ENCODE data around the gene PMF1. TPM values are rescaled to one million over a fixed set of nuclear protein-coding genes. Genes with fewer than 3 reads are reported as not detected.

PMF1 gene
- total and polyA plus RNA-seq, 8 donors: 15.8 to 79.7 (median 23.6) TPM

Other genes with a start within 250 kb of the PMF1 start
- 10 to 100 TPM; 10.3 to 39.0 (median 23.8) TPM for gene ARHGEF2, start 234.5 kb upstream of the PMF1 start, total RNA-seq
- 10 to 100 TPM; 17.8 to 20.2 TPM for gene ARHGEF2, start 234.5 kb upstream of the PMF1 start, polyA plus RNA-seq
- 100 to 1,000 TPM; 160 to 236 (median 202) TPM for gene SSR2, start 192.1 kb upstream of the PMF1 start, total RNA-seq
- 100 to 1,000 TPM; 180 to 243 TPM for gene SSR2, start 192.1 kb upstream of the PMF1 start, polyA plus RNA-seq
- 10 to 100 TPM; 14.1 to 28.2 (median 16.9) TPM for gene UBQLN4, start 159.2 kb upstream of the PMF1 start, total RNA-seq
- 10 to 100 TPM; 18.6 to 24.4 TPM for gene UBQLN4, start 159.2 kb upstream of the PMF1 start, polyA plus RNA-seq
- 10 to 100 TPM; 31.7 to 40.1 (median 32.1) TPM for gene LAMTOR2, start 158.2 kb upstream of the PMF1 start, total RNA-seq
- 10 to 100 TPM; 59.4 to 60.1 TPM for gene LAMTOR2, start 158.2 kb upstream of the PMF1 start, polyA plus RNA-seq
- 10 to 100 TPM; 29.0 to 51.1 (median 34.6) TPM for gene RAB25, start 151.8 kb upstream of the PMF1 start, total RNA-seq
- 10 to 100 TPM; 56.3 to 81.6 TPM for gene RAB25, start 151.8 kb upstream of the PMF1 start, polyA plus RNA-seq
- 1 to 10 TPM in 2 of 6 donors, under 1 TPM in 4; 0.12 to 3.1 (median 0.65) TPM for gene MEX3A, start 130.5 kb upstream of the PMF1 start, total RNA-seq
- under 1 TPM; 0.19 to 0.76 TPM for gene MEX3A, start 130.5 kb upstream of the PMF1 start, polyA plus RNA-seq
- 100 to 1,000 TPM in 3 of 6 donors, 10 to 100 TPM in 3; 59.4 to 119 (median 92.7) TPM for gene LMNA, start 98.3 kb upstream of the PMF1 start, total RNA-seq
- gene LMNA, start 98.3 kb upstream of the PMF1 start, polyA plus RNA-seq: 100 to 1,000 TPM in 1 of 2 donors, 10 to 100 TPM in 1; 96.7 to 111 TPM
- 1 to 10 TPM; 2.6 to 7.0 (median 4.5) TPM for gene SEMA4A, start 59.4 kb upstream of the PMF1 start, total RNA-seq
- 1 to 10 TPM; 4.4 to 5.4 TPM for gene SEMA4A, start 59.4 kb upstream of the PMF1 start, polyA plus RNA-seq
- 1 to 10 TPM; 4.0 to 9.9 (median 6.7) TPM for gene SLC25A44, start 18.9 kb upstream of the PMF1 start, total RNA-seq
- 10 to 100 TPM in 1 of 2 donors, 1 to 10 TPM in 1; 4.3 to 11.4 TPM for gene SLC25A44, start 18.9 kb upstream of the PMF1 start, polyA plus RNA-seq
- 1 to 10 TPM in 2 of 6 donors, under 1 TPM in 4; 0.60 to 1.7 (median 0.80) TPM for gene BGLAP, start 29.2 kb downstream of the PMF1 start, total RNA-seq
- 1 to 10 TPM; 2.9 to 4.8 TPM for gene BGLAP, start 29.2 kb downstream of the PMF1 start, polyA plus RNA-seq
- gene PAQR6, start 35.0 kb downstream of the PMF1 start, total RNA-seq: 1 to 10 TPM in 2 of 6 donors, under 1 TPM in 4; 0.51 to 1.3 (median 0.67) TPM
- gene PAQR6, start 35.0 kb downstream of the PMF1 start, polyA plus RNA-seq: 1 to 10 TPM; 3.5 to 5.6 TPM
- 10 to 100 TPM; 15.9 to 42.8 (median 23.3) TPM for gene SMG5, start 69.8 kb downstream of the PMF1 start, total RNA-seq
- gene SMG5, start 69.8 kb downstream of the PMF1 start, polyA plus RNA-seq: 10 to 100 TPM; 26.2 to 26.5 TPM
- gene TMEM79, start 71.3 kb downstream of the PMF1 start, total RNA-seq: 1 to 10 TPM in 4 of 6 donors, under 1 TPM in 2; 0.51 to 2.7 (median 1.1) TPM
- gene TMEM79, start 71.3 kb downstream of the PMF1 start, polyA plus RNA-seq: 1 to 10 TPM; 3.1 to 3.7 TPM
- 10 to 100 TPM; 11.1 to 29.6 (median 18.1) TPM for gene GLMP, start 82.7 kb downstream of the PMF1 start, total RNA-seq
- gene GLMP, start 82.7 kb downstream of the PMF1 start, polyA plus RNA-seq: 10 to 100 TPM; 31.3 to 32.5 TPM
- not detected for gene VHLL, start 86.3 kb downstream of the PMF1 start, total RNA-seq
- gene VHLL, start 86.3 kb downstream of the PMF1 start, polyA plus RNA-seq: under 1 TPM in 1 of 2 donors, not detected in 1; 0.19 TPM
- gene CCT3, start 125.3 kb downstream of the PMF1 start, total RNA-seq: 100 to 1,000 TPM in 1 of 6 donors, 10 to 100 TPM in 5; 47.1 to 107 (median 87.1) TPM
- gene CCT3, start 125.3 kb downstream of the PMF1 start, polyA plus RNA-seq: 10 to 100 TPM; 58.3 to 81.5 TPM
- gene TSACC, start 125.5 kb downstream of the PMF1 start, total RNA-seq: not detected
- gene TSACC, start 125.5 kb downstream of the PMF1 start, polyA plus RNA-seq: under 1 TPM in 1 of 2 donors, not detected in 1; 0.56 TPM
- under 1 TPM; 0.16 to 1.00 (median 0.40) TPM for gene RHBG, start 156.2 kb downstream of the PMF1 start, total RNA-seq
- gene RHBG, start 156.2 kb downstream of the PMF1 start, polyA plus RNA-seq: 1 to 10 TPM; 1.3 to 3.5 TPM

Data from pancreas (tissue), 8 donors.